Endothelial cell of umbilical vein (primary cell): ENCODE data around the gene CDR2. TPM values are rescaled to one million over a fixed set of nuclear protein-coding genes. Genes with fewer than 3 reads are reported as not detected.

Source experiments
- BruUV-seq: library from RNA; stranded (reverse); fragments of 400-500 nt; replicated peaks from 2 replicates; lab custom pipeline; 2021; lab: Mats Ljungman, UMichigan
- CTCF ChIA-PET: fragments of 300-600, 350-600 bp; sonication (Branson Sonifier 250); formaldehyde crosslinking; loops from one replicate; lab custom pipeline; 2021; ENCODE audit warnings: antibody characterized with exemption, inconsistent platforms; lab: Charles Lee
- POLR2A ChIA-PET: fragments of 300-600, 350-600 bp; sonication (Branson Sonifier 250); formaldehyde crosslinking; loops from one replicate; lab custom pipeline; 2021; ENCODE audit warnings: antibody characterized with exemption, inconsistent platforms; lab: Charles Lee
- DNase-seq: peaks from one replicate; pipeline ENCODE4 v3.0.0-alpha.2; 2011; ENCODE audit warnings: low read depth, low spot score
- FAIRE-seq: peaks from 2 replicates; lab custom pipeline; 2011; peaks lifted over from hg19 to GRCh38; lab: Jason Lieb, UNC
- H2AFZ ChIP-seq: 2 replicates; pipeline ENCODE4 v1.6.0; 2012; ENCODE audit warnings: low read depth, low read length, control low read depth, inconsistent platforms
- H3K27ac ChIP-seq: 2 replicates; pipeline ENCODE4 v1.5.1; 2011; ENCODE audit warnings: low read depth, mild to moderate bottlenecking, control low read depth, low read length, moderate library complexity; ENCODE audit not compliant: insufficient read depth
- H3K27me3 ChIP-seq, 2 experiments: 2 replicates each; pipeline versions ENCODE4 v1.6.0 to v1.6.1; 2011; ENCODE audit warnings: low read length in 2 of 2, mixed read lengths in 1 of 2; ENCODE audit not compliant: control insufficient read depth in 2 of 2, insufficient read depth in 2 of 2
- H3K36me3 ChIP-seq, 2 experiments: 2 replicates in 1 of 2; 3 replicates in 1 of 2; pipeline ENCODE4 v1.5.1; 2011; ENCODE audit warnings: low read length in 2 of 2, mild to moderate bottlenecking in 1 of 2, moderate library complexity in 1 of 2; ENCODE audit not compliant: control insufficient read depth in 2 of 2, insufficient read depth in 2 of 2; ENCODE audit errors: extremely low read depth in 1 of 2
- H3K4me1 ChIP-seq: 3 replicates; pipeline ENCODE4 v1.5.1; 2011; ENCODE audit warnings: mild to moderate bottlenecking, low read length; ENCODE audit not compliant: control insufficient read depth, insufficient read depth; ENCODE audit errors: extremely low read depth
- H3K4me2 ChIP-seq: 2 replicates; pipeline ENCODE4 v1.6.1; 2011; ENCODE audit warnings: low read length, control low read depth, mixed read lengths; ENCODE audit not compliant: insufficient read depth
- H3K4me3 ChIP-seq, 3 experiments: fragments of 200-600 bp in 1 of 3; sonication (generic), shearing (Covaris generic) in 1 of 3; replicated peaks in 1 of 3; 2 replicates each; pipeline ENCODE4 v1.5.1; 2011 to 2016; ENCODE audit warnings: control low read depth in 3 of 3, low read length in 3 of 3, mild to moderate bottlenecking in 2 of 3, inconsistent platforms in 1 of 3, low read depth in 1 of 3, moderate library complexity in 1 of 3; ENCODE audit not compliant: insufficient read depth in 1 of 3
- H3K79me2 ChIP-seq: 2 replicates; pipeline ENCODE4 v1.6.0; 2012; ENCODE audit warnings: low read length, inconsistent platforms; ENCODE audit not compliant: control insufficient read depth, insufficient read depth
- H3K9ac ChIP-seq: replicated peaks from 2 replicates; pipeline ENCODE3; 2011; ENCODE audit warnings: low read length, control low read depth; ENCODE audit not compliant: insufficient read depth; ENCODE audit errors: extremely low read depth
- H3K9me1 ChIP-seq: replicated peaks from 3 replicates; pipeline ENCODE4 v1.6.0; 2011; ENCODE audit warnings: mild to moderate bottlenecking, low read length; ENCODE audit not compliant: control insufficient read depth, insufficient read depth; ENCODE audit errors: extremely low read depth
- H3K9me3 ChIP-seq: replicated peaks from 2 replicates; pipeline ENCODE4 v1.5.1; 2012; ENCODE audit warnings: low read length, inconsistent platforms; ENCODE audit not compliant: control insufficient read depth, insufficient read depth
- H4K20me1 ChIP-seq: replicated peaks from 2 replicates; pipeline ENCODE3; 2011; ENCODE audit warnings: mild to moderate bottlenecking, low read length; ENCODE audit not compliant: control insufficient read depth, insufficient read depth; ENCODE audit errors: extremely low read depth
- EZH2 ChIP-seq: IDR thresholded peaks from 2 replicates; pipeline ENCODE4 v1.6.1; 2012; ENCODE audit warnings: borderline replicate concordance, low read depth, mild to moderate bottlenecking, moderate library complexity, low read length, inconsistent platforms; ENCODE audit not compliant: severe bottlenecking
- FOS ChIP-seq: IDR thresholded peaks from 2 replicates; pipeline ENCODE4 v1.6.1; 2011; ENCODE audit warnings: mild to moderate bottlenecking, low read length, moderate library complexity, borderline replicate concordance; ENCODE audit not compliant: insufficient read depth
- GATA2 ChIP-seq: IDR thresholded peaks from 2 replicates; pipeline ENCODE4 v1.7.0; 2011; ENCODE audit warnings: low read depth, mild to moderate bottlenecking, moderate library complexity, mixed read lengths, low read length; ENCODE audit not compliant: insufficient read length, insufficient read depth
- JUN ChIP-seq: IDR thresholded peaks from 2 replicates; pipeline ENCODE4 v1.6.1; 2011; ENCODE audit warnings: borderline replicate concordance, low read depth; ENCODE audit not compliant: insufficient read length, insufficient read depth
- MYC ChIP-seq: IDR thresholded peaks from one replicate; pipeline ENCODE4 v1.6.1; 2011; ENCODE audit warnings: mild to moderate bottlenecking, low read depth, low read length
- POLR2A ChIP-seq: IDR thresholded peaks from 2 replicates; pipeline ENCODE4 v1.6.1; 2012; ENCODE audit warnings: low read depth, mild to moderate bottlenecking, control low read depth, low read length
- POLR2AphosphoS5 ChIP-seq: IDR thresholded peaks from 2 replicates; pipeline ENCODE4 v1.6.1; 2012; ENCODE audit warnings: low read depth, mild to moderate bottlenecking, control low read depth, low read length, moderate library complexity; ENCODE audit not compliant: insufficient read depth
- dilution Hi-C: fragments of 300-500 bp; cut with MboI; formaldehyde crosslinking; loops from one replicate; pipeline ENCODE4 v1.15.0; 2019; ENCODE audit warnings: low sequenced_read_pairs; ENCODE audit not compliant: extremely low pct_ligation_motif_present
- intact Hi-C: fragments of 100-400 bp; cut with micrococcal nuclease; formaldehyde crosslinking; loops from one replicate; pipeline ENCODE4 v1.10.0; 2022
- polyA plus RNA-seq, 4 experiments: library from polyadenylated mRNA; depleted of rRNA in 3 of 4; stranded (reverse) in 3 of 4; unstranded in 1 of 4; fragments of >200 nt; gene quantifications; 2 replicates each; pipeline versions ENCODE4 v1.2.1 to v1.2.3, GENCODE V29; 2011 to 2012; ENCODE audit warnings: missing spikeins in 1 of 4
- total RNA-seq: library from RNA; stranded (reverse); gene quantifications from 2 replicates; pipeline ENCODE4 v1.2.3, GENCODE V29; 2021
- TF ChIP-seq, protein P1 (sequence below), 2 donors: IDR thresholded peaks; 1 replicate in 1 of 2; 2 replicates in 1 of 2; pipeline ENCODE4 v1.5.1; 2011; ENCODE audit warnings: low read length in 2 of 2, mild to moderate bottlenecking in 2 of 2, moderate library complexity in 2 of 2, control low read depth in 1 of 2, inconsistent platforms in 1 of 2, low read depth in 1 of 2; ENCODE audit not compliant: insufficient read depth in 1 of 2; ENCODE audit errors: extremely low read depth in 1 of 2
- TF ChIP-seq, protein P2 (sequence below): IDR thresholded peaks from 2 replicates; pipeline ENCODE4 v1.6.1; 2011; ENCODE audit not compliant: insufficient read depth, insufficient read length

CDR2 gene
- total and polyA plus RNA-seq, 2 donors (not counting 3 experiments of a cell fraction or from before 2014, with no cell fraction given): 35.3 to 61.9 TPM

DNA sequence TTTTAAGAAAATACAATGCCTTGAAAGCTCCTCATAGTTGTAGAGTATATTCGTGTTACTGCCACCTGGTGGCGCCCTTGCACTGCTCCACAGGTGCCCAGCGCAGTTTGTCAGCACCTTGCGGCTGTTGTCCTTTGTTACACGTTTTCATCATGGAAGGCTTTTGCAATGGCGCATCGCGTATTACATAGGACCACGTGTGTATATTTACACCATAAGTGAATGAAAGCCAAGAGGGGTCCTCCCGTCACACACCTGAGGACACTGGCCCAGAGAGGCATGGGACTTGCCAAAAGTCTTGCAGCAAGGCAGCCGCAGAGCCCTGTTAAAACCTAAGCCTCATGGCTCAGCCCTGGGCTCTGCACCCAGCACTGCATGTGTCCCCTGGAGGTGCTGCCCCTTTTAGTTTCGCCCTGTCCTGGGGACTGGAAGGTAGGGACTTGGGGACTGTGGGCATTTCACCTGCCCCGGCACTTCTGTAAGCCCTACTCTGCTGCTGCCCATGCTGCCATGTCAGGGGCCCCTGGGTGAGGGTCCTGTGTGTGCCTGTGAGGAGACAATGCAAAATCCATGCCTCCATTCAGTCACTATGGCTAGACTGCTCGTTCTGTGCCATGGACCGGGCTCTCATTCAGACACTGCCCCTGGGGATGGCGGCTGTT is 52.9 kb downstream of the CDR2 start:
- POLR2A ChIA-PET: no interaction called here
- DNase-seq (peak; percentile 81), FAIRE-seq (peak; percentile 97)
- Histone ChIP-seq H3K36me3 (peaks cover 2 to 45% of the 10 kb centered on the region in 2 experiments), H3K27me3 (no peaks in the 10 kb centered on the region), H2AFZ (no peak overlapping the region), H3K9ac (no peak overlapping the region), H3K4me3 (no peak overlapping the region), H4K20me1 (no peaks in the 10 kb centered on the region), H3K79me2 (peaks cover 6% of the 10 kb centered on the region), H3K4me1 (peaks cover 14% of the 10 kb centered on the region), H3K4me2 (no peak overlapping the region), H3K9me3 (no peaks in the 10 kb centered on the region), H3K27ac (peak overlapping the region; percentile 67), H3K9me1 (no peaks in the 10 kb centered on the region)
- TF ChIP-seq GATA2 (no peak), EZH2 (no peak), FOS (no peak), POLR2A (no peak), JUN (no peak), POLR2AphosphoS5 (no peak), MYC (no peak)
- TF ChIP-seq, protein P1, sequence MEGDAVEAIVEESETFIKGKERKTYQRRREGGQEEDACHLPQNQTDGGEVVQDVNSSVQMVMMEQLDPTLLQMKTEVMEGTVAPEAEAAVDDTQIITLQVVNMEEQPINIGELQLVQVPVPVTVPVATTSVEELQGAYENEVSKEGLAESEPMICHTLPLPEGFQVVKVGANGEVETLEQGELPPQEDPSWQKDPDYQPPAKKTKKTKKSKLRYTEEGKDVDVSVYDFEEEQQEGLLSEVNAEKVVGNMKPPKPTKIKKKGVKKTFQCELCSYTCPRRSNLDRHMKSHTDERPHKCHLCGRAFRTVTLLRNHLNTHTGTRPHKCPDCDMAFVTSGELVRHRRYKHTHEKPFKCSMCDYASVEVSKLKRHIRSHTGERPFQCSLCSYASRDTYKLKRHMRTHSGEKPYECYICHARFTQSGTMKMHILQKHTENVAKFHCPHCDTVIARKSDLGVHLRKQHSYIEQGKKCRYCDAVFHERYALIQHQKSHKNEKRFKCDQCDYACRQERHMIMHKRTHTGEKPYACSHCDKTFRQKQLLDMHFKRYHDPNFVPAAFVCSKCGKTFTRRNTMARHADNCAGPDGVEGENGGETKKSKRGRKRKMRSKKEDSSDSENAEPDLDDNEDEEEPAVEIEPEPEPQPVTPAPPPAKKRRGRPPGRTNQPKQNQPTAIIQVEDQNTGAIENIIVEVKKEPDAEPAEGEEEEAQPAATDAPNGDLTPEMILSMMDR (IDR thresholded peaks at IDR 0.05; ENCODE audit: extremely low read depth in 1 of 2, insufficient read depth in 1 of 2, low read depth in 1 of 2, low read length in 2 of 2): peak; percentile 72 to 79
- TF ChIP-seq, protein P2, sequence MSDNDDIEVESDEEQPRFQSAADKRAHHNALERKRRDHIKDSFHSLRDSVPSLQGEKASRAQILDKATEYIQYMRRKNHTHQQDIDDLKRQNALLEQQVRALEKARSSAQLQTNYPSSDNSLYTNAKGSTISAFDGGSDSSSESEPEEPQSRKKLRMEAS: peak; percentile 50
- BruUV-seq: no TSS peak
- intact Hi-C loops: loop anchor here (1.0 to 10.0 kb wide), 3 partner anchors 353 to 1164 kb away; partner anchors contain the start of gene LDAF1
- dilution Hi-C loops: no loop called here
- CTCF ChIA-PET: interaction anchor here (0.6 to 1.5 kb wide), 33 partner anchors 8 to 1165 kb away, joined by 3 to 15 read pairs (median 4); partner anchors contain the start of gene CDR2
